GM21825 (cell line): ENCODE data around the gene FREM2.

ENCODE experiments used
- ATAC-seq: cut with Tn5 transposase; IDR thresholded peaks from one replicate; pipeline ENCODE4 v1.9.1; 2021; ENCODE audit warnings: mild to moderate bottlenecking, moderate library complexity; ENCODE audit not compliant: unreplicated experiment

The FREM2 gene, protein sequence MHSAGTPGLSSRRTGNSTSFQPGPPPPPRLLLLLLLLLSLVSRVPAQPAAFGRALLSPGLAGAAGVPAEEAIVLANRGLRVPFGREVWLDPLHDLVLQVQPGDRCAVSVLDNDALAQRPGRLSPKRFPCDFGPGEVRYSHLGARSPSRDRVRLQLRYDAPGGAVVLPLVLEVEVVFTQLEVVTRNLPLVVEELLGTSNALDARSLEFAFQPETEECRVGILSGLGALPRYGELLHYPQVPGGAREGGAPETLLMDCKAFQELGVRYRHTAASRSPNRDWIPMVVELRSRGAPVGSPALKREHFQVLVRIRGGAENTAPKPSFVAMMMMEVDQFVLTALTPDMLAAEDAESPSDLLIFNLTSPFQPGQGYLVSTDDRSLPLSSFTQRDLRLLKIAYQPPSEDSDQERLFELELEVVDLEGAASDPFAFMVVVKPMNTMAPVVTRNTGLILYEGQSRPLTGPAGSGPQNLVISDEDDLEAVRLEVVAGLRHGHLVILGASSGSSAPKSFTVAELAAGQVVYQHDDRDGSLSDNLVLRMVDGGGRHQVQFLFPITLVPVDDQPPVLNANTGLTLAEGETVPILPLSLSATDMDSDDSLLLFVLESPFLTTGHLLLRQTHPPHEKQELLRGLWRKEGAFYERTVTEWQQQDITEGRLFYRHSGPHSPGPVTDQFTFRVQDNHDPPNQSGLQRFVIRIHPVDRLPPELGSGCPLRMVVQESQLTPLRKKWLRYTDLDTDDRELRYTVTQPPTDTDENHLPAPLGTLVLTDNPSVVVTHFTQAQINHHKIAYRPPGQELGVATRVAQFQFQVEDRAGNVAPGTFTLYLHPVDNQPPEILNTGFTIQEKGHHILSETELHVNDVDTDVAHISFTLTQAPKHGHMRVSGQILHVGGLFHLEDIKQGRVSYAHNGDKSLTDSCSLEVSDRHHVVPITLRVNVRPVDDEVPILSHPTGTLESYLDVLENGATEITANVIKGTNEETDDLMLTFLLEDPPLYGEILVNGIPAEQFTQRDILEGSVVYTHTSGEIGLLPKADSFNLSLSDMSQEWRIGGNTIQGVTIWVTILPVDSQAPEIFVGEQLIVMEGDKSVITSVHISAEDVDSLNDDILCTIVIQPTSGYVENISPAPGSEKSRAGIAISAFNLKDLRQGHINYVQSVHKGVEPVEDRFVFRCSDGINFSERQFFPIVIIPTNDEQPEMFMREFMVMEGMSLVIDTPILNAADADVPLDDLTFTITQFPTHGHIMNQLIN (N-terminal part only)

DNA sequence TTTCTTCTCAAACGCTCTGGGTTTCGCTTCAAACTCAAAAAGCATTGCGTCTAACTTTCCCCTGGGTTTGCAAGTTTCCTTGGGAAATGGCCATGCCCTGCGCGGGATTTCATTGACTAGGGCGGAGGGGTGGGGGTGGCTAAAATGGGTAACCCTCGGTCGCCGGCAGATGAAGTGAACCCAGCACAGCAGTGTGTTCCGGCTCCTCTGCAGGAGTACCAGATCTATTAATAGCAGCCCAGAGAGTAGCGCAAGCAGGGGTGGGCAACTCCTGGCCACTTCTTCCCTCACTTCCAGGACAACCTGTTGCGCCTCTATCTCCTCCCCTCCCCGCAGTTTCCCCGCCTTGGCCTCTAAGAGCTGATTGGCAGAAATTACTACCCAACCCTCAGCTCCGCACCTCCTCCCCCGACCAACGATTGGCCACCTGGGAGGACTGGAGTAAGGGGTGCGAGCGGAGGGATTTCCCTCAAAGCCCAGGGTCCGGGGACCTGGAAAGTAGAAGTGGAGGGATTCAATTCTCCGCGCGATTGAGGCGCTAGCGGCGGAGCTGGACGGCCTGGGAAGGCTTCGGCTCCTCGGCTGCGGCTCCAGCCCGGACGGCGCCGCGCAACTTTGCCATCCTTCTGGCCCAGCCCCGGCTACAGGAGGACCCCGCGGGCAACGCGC, at the start of gene FREM2:
FREM2 (plus strand) TSS at position 501 of the 669 bp plus-strand sequence. CDS start 268 bp downstream, outside the sequence.
- ATAC-seq, result no peak

DNA sequence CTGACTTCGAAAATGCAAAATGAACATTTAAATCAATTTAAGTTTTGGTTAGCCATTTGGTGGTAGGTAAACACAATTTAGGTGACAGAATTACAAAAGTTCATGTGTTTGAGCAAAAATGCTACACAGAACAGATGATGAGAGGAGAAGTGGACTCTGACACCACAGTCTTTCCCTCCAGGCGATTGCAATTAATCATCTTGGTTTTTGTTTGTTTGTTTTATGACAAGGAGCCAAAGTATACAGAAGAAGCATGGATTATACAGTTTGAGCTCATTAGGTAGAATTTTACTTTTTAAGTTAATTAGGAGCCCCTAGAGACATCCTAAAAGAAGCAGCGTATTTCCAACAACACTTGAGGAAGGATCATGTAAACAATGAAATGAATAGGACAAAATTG, 49.3 kb upstream of the FREM2 start:
- ATAC-seq, result no peak

DNA sequence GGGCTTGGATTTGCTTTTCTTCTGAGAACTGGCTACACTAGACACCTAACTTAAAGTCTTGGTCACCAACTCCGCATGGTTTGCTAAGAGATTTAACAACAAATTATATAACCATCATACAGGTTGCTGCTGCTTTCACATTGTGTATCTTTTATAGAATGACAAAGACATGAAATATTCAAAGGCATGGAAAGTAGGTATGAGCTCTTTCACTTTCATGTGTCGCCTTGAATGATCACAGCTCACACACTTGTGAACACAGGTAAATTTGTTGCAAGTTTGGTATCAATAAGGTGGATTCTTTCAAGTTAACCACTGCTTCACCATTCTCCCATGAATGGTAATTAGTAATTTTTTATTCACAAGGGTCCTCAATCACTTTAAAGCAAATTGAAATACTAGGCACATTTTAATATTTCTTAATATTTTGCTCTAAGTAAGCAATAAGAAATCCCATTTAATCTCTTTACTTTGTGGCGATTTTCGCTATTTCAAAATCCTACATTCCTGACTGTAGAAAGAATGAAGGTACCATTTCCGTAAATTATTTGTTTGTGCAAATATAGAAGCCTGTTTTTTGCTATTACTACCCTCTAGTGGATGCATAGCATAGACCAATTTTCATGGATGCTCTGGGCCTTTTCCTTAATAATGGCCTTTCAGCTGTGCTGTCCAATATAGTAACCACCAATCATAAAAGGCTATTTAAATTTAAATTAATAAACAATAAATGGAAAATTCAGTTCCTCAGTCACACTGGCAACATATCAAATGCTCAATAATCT, 45.5 kb upstream of the FREM2 start:
- ATAC-seq, result no peak

DNA sequence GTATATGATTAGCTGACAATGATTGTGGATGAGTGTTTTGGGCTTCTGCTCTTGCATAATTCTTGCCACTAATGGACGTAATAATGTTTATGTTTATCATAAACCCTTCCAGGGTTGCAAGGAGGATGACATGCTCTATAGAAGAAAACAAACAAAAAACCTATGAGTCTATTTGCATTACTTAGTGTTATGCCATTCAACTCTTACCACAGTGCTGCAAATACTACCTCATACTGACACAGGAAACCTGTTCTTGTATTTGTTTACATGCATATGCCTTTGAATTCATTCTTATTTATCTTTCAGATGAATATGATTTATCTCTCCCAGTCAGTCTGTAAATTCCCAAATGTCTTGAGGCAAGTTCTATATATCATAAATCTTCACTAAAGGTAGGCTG, 39.6 kb upstream of the FREM2 start:
- ATAC-seq, result no peak

DNA sequence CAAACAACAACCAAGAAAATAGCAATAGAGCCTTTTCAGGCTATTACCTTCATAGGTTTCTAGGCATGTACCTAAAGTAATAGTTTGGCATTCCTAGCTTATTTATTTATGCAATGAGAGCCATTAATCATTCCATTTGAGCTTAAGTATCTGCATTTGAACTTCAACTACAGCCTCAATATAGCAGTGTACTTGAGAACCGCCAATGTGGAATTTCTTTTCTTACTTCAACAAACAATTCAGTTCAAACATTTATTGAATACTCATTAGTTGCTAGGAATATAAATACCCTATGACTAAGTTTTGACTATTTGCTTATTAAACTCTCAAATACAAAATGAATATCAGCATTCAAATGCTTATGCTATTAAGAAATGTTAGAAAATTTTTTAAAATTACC, 38.0 kb upstream of the FREM2 start:
- ATAC-seq, result no peak

DNA sequence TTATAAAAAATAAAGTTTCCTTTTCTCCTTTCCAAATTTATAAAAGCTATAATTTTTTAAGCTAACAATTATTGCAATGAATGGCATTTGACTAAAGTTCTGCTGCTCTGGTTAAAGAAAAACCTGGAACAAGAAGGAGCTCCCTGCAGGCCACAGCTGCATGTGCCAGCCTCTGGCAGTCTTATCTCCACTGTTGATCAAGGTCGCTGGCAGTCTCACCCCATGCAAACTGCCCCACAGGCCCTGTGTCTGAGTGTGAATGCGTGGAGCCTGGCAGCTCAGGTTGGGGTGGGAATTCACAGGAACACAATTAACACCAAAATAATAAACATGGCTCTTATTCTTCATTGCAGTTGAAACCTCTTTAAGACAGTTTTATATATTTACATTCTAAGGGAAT, 30.2 kb upstream of the FREM2 start:
- ATAC-seq, result no peak

DNA sequence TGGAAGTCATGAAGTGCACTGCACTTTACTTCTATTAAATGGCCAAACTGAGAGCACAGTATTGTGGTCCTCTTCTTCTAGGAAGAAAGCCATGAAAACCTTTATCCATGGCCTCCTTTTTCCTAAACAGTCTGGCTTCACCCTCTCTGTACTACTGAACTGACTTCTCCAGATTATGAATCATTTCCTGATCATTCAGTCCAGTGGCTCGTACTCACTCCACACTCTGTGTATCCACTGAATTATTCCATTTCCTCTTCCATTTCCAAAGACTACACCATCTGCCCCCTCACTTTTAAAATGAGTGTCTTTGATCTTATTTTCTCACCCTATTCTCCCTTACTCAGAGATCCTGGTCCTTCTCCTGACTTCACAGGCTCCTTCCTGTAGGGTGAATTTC, 29.7 kb upstream of the FREM2 start:
- ATAC-seq, result no peak

DNA sequence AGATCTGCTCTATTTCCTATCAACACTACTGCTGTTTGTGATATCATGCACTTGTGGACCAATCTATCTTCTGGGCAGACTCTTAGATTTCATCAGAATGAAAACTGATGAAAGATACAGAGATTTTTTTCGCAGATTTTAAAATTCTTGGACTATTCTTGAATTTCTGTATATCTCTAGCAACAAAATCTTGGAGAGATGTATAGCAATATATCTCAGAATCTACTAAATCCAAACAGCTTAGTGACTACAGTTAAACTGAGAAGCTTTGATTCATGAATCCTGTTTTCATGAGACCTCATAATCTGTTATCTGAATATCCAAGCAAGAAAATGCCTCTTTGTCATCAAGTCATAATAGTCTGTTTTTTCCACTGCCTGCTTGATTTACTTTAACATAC, 28.0 kb upstream of the FREM2 start:
- ATAC-seq, result no peak

DNA sequence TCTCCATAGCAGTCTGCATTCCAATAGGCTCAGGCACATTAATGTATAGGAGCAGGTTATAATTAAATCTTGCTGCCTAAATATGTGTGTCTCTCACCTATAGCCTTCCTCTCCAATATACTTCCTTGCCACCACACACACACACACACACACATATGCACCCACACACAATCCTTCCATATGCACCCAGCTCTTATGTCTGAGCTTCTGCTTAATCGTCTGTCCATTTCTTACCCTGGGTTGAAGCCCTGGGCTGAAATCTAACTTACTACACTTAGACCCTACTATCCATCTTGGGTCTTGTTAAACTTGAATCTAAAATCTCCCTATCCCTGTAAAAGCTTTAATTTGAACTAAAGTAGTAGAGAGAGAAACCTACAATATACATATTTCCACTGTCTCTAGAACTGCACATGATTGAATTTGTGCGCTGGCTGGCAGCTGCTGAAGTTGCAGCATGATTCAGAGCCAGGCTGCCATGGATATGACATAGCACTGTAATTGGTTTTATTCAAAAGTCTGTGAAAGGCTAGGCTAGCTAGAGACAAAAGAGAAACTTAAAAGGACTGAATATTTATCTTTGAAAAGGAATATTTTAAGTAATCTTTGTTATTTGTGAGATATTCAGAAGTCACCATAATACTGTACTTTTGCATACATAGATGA, 25.7 kb upstream of the FREM2 start:
- no peak for ATAC-seq

DNA sequence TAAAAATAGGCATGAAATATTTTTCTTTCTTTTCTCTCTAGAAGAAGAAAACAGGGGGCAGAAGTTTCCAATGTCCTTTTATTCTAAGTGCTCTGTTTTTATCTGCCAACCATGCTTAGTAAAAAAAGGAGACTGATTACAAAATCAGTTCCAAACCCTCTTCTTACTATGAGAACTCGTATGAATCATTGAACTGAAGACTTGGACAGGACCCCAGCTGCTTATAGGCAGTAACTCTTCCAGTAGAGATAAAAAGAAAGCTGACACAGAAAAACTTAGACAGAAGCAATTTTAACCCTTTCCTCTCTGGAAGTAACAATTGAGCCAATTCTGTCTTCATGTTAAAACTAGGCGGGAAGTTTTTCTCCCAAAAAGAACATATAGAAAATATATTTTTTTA, 24.5 kb upstream of the FREM2 start:
- no peak for ATAC-seq

DNA sequence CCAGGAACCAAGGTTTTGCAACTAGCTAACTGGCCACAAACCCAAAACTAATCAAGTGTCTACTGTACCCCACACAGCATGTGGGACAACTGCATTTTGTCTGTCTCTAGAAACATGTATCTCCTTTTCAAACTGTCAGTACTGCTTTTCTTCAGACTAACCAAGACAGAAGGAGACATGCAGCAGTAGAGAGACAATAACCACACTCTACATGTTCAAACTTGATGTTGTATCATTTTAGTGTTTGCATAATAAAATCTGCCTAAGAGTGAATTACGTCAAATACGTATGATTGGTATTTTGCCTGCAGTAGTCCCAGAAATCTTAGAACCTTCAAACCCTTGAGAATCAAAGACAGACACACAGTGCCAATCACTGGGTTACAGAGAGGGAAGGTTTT, 22.0 kb upstream of the FREM2 start:
- no peak for ATAC-seq

DNA sequence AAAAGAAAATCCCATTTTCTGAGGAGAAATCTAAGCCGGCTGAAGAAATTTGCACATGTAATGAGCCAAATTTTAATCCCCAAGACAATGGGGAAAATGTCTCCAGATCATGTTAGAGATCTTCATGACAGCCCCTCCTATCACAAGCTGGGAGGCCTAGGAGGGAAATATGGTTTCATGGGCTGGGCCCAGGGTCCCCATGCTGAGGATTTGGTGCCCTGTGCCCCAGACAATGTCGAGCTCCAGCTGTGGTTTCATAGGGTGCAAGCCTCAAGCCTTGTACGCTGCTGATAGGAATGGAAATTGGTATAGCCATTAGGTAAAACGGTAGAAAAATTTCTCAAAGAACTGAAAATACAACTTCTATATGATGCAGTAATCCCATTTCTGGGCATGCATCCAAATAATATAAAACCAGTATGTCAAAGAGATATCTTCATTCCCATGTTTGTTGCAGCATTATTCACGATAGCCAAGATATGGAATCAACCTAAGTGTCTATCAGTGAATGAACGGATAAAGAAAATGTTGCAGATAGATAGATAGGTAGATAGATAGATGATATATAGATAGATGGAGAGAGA, 19.3 kb upstream of the FREM2 start:
- no peak for ATAC-seq

DNA sequence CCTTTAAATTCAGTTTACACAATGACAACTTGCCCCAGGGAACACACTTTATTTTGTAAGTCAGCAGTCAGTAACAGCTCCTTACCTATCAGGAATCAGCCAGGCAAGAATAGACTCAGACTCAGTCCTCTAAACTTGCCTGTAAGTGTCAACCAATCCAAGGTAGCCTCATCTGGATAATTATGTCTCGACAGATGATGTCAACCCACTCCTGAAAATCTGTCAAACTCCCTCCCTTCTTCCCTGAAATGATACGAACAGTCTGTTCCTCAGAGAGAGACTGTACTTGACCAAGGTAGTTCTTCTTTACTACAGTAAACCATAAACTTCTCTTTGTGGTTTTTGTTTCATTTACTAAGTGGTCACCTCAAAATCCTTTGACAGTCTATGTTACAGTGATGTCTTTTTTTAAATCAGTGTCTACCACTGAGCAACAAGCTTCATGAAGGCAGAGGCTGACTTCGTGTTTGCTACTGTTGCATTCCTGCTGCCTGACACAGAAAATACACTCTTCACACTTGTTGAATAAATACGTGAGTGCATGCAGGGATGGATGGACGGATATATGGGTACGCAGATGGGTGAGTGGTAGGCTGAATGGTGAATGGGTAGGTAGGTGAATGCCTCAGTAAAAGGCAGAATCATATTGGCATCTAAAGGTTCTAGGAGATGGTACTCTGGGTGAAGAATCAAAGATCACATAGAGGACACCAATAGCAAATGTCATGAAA, 17.5 kb upstream of the FREM2 start:
- no peak for ATAC-seq

DNA sequence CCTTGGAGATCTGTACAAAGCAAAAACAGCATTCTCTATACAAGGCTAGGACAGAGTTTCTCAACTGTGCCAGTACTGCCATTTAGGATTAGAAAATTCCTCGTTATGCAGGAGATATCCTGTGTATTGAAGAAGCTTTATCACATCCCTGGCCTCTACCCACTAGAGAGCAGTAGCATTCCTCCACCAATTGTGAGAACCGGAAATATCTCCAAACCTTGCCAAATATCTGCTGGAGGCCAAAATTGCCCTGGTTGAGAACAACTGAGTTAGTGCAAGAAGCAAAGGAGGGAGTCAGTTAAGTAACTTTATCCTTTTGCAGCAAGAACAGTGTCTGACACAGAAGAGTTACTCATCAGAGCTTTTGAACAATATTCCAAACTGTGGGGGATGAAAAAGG, 16.2 kb upstream of the FREM2 start:
- no peak for ATAC-seq

DNA sequence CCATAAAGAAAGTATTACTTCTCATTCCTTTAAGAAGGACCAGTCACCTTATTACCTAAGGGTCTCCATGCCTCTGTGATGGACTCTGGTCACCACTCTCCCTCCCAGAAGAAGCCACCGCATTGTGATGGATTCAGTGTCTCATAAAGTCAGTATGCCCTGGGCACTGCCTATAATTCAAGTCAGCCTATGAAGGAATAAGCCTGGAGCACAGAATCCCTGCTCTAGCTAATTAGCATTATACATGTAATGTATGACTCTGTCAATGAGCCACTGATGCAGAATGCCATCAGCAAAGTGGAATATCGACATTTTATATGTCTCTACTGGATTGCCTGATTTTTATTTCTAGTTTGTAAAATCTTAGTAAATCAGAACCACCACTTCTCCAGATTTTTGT, 14.9 kb upstream of the FREM2 start:
- ATAC-seq, result no peak

DNA sequence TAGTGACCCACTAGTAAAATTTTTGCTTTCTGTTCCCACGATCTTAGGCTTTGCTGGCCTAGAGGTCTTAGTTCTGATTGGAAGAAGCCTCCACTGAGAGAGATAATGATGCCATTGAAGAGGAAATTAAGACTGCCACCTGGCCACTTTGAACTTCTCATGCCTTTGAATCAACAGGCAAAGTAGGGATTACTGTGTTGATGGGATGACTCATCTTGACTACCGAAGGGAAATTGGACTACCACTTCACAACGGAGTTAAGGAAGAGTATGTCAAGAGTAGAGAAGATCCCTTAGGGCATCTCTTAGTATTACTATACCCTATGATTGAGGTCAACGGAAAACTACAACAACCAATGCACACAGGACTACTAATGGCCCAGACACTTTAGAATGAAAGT, 12.7 kb upstream of the FREM2 start:
- ATAC-seq, result no peak

DNA sequence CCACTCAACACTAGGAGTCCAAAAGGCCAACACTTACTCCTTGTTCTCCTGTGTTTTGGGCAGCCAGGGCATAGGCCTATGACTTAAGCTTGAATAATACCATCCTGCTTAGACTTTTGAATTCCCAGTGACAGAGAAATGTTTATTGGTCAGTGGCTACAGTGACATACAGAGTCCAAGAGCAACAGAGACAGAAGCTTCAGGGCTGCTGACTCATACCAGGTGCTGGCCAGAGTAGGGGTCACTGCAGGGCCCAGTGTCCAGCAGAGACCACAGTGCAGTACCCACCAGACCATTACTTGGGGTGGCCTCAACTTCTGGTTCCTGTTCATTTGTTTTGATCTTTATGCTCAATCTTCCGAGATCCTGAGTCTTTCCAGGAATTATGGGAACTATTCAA, 6.0 kb upstream of the FREM2 start:
- ATAC-seq, result no peak

DNA sequence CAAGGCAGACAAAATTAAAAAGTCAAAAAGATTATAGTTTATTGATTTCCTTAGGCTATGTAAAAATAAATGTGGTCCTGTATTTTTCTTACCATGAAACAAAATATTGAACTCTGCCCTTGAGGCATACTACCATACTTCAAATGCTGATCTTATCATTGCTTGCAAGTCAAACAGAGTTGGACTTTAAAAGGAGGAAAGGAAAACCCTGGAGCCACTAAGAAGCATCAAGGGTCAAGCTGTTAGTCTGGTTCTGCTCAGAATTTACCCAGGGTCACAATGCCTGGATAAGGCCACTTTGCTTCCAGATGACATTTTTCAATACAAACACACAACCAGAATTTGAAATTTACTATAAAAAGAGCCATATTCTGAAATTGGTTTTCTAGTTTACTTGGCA, 2.2 kb upstream of the FREM2 start:
- no peak for ATAC-seq

DNA sequence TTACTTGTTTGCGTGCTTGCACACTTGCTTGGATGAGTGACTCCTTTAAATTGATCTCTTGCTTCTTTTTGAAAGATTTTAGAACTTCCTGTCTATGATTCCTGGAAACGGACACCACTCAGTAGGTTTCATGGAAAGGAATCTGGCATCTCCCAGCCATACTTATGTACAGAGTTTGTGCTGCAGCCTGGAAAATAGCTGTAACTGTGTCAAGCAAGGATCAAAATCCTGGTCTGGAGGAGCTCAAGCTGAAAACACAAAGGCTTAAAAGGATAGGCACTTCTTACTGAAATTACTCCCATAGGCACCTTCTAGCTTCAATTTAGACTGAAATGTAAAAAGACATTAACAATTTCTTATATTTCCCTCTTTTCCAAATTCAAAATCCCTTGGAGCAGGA, 1.4 kb upstream of the FREM2 start:
- no peak for ATAC-seq
